Measurements from ENCODE around the gene TENM3.

TENM3 gene

DNA sequence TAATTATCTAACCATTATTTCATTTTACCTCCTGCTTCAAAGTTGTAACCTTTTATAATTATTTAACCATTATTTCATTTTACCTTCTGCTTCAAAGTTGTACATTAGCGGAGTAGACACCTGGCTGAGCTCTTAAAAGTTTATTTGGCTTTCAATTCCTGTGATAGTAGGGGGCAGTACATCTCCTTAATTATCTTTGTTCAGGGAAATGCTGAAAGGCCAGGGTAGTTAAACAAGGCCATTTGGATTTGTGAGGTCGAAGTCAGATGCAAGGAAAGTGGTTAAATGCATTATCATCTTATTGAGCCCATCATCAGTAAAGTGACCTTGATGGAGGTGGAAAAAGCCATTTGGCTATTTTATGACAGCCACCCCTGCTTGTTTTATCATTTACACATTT lies 210.6 kb downstream of the TENM3 start:
- H3K36me3 ChIP-seq (replicated peaks in 1 of 2; ENCODE audit: control insufficient read depth in 2 of 2, insufficient read depth in 2 of 2, low read length in 2 of 2): peaks cover 0 to 2% of the 10 kb centered on the region in 2 donors
- H3K4me3 ChIP-seq (ENCODE audit: low read length in 2 of 2): no peak overlapping the region
- no peak overlapping the region for H3K23ac ChIP-seq (ENCODE audit: low read depth, low read length, poor library complexity)
- no peak overlapping the region for H3K4ac ChIP-seq (ENCODE audit: low read length)
- H2AFZ ChIP-seq (ENCODE audit: low read length): no peak overlapping the region
- no peak overlapping the region for H3K27ac ChIP-seq (replicated peaks; ENCODE audit: low read length)
- H2BK120ac ChIP-seq (ENCODE audit: low read depth, low read length): no peak overlapping the region
- WGBS, 2 donors (ENCODE audit: extremely low coverage in 2 of 2, insufficient read length in 2 of 2, insufficient replicate concordance in 1 of 2): no CpG with 5 or more reads among the region's 2 CpGs
- no peak overlapping the region for H3K14ac ChIP-seq (ENCODE audit: low read length)
- H3K9ac ChIP-seq (ENCODE audit: low read depth, low read length, poor library complexity): no peak overlapping the region
- no peaks in the 10 kb centered on the region for H3K9me3 ChIP-seq (replicated peaks in 1 of 2; ENCODE audit: control insufficient read depth in 2 of 2, insufficient read depth in 1 of 2, low read depth in 1 of 2, low read length in 2 of 2)
- no peak overlapping the region for H3K18ac ChIP-seq (ENCODE audit: low read length)
- H4K91ac ChIP-seq (ENCODE audit: low read depth, low read length, poor library complexity): no peak overlapping the region
- H4K8ac ChIP-seq (ENCODE audit: low read depth, low read length): no peak overlapping the region
- H2AK5ac ChIP-seq (ENCODE audit: low read depth, low read length): no peak overlapping the region
- no peak overlapping the region for H3K4me2 ChIP-seq (ENCODE audit: insufficient read depth, low read length, poor library complexity, severe bottlenecking)
- no peak overlapping the region for H2BK12ac ChIP-seq (ENCODE audit: low read length)
- no peak for DNase-seq (ENCODE audit: low spot score)
- no peak overlapping the region for H2BK15ac ChIP-seq (ENCODE audit: low read length)
- H3K27me3 ChIP-seq (ENCODE audit: control insufficient read depth in 3 of 3, insufficient read depth in 3 of 3, low read depth in 1 of 3, low read length in 3 of 3): no peaks in the 10 kb centered on the region
- H2BK5ac ChIP-seq (ENCODE audit: low read length): no peak overlapping the region
- peaks cover 2% of the 10 kb centered on the region for H3K79me1 ChIP-seq (ENCODE audit: low read depth, low read length)
- peaks cover 3 to 10% of the 10 kb centered on the region in 2 donors for H3K4me1 ChIP-seq (ENCODE audit: control insufficient read depth in 2 of 2, insufficient read depth in 1 of 2, low read depth in 1 of 2, low read length in 2 of 2)

DNA sequence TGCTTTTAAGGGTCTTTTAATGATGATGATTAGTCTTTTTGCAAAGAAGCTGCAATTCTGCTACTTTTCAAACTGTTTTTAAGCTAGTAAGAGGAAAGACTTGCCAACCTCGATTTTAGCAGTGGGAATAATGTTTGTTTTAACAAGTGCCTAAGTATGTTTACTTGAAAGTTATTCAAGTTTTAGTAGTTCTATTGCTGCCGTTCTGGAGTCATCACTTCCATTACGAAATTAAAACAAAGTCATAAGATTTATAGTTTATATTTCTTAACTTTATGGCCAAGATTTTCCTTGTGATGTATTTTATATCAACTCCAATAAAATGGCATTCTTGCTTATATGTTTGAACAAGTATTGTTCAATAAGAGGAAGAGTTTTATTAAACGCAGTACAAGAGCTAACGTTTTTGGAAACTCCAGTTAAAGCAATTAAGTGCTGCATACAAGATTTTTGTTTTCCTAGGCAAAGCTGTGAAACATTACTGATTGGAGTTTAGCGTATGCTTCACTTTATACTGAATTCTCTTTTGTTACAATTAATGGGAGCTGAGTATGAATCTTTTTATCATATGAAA lies 211.3 kb downstream of the TENM3 start:
- Histone ChIP-seq H3K4ac (ENCODE audit: low read length) (no peak overlapping the region), H3K79me1 (ENCODE audit: low read depth, low read length) (peaks cover 2% of the 10 kb centered on the region), H3K9me3 (replicated peaks in 1 of 2; ENCODE audit: control insufficient read depth in 2 of 2, insufficient read depth in 1 of 2, low read depth in 1 of 2, low read length in 2 of 2) (no peaks in the 10 kb centered on the region), H2BK12ac (ENCODE audit: low read length) (no peak overlapping the region), H3K27ac (replicated peaks; ENCODE audit: low read length) (no peak overlapping the region), H3K18ac (ENCODE audit: low read length) (no peak overlapping the region), H4K8ac (ENCODE audit: low read depth, low read length) (no peak overlapping the region), H3K36me3 (replicated peaks in 1 of 2; ENCODE audit: control insufficient read depth in 2 of 2, insufficient read depth in 2 of 2, low read length in 2 of 2) (peaks cover 0 to 2% of the 10 kb centered on the region in 2 donors), H3K4me3 (ENCODE audit: low read length in 2 of 2) (no peak overlapping the region), H3K23ac (ENCODE audit: low read depth, low read length, poor library complexity) (no peak overlapping the region), H4K91ac (ENCODE audit: low read depth, low read length, poor library complexity) (no peak overlapping the region), H3K4me1 (ENCODE audit: control insufficient read depth in 2 of 2, insufficient read depth in 1 of 2, low read depth in 1 of 2, low read length in 2 of 2) (peaks cover 3 to 10% of the 10 kb centered on the region in 2 donors), H3K27me3 (ENCODE audit: control insufficient read depth in 3 of 3, insufficient read depth in 3 of 3, low read depth in 1 of 3, low read length in 3 of 3) (no peaks in the 10 kb centered on the region), H3K9ac (ENCODE audit: low read depth, low read length, poor library complexity) (no peak overlapping the region), H2BK120ac (ENCODE audit: low read depth, low read length) (no peak overlapping the region), H2AK5ac (ENCODE audit: low read depth, low read length) (no peak overlapping the region), H3K4me2 (ENCODE audit: insufficient read depth, low read length, poor library complexity, severe bottlenecking) (no peak overlapping the region), H3K14ac (ENCODE audit: low read length) (no peak overlapping the region), H2BK5ac (ENCODE audit: low read length) (no peak overlapping the region), H2AFZ (ENCODE audit: low read length) (no peak overlapping the region), H2BK15ac (ENCODE audit: low read length) (no peak overlapping the region)
- WGBS, 2 donors (ENCODE audit: extremely low coverage in 2 of 2, insufficient read length in 2 of 2, insufficient replicate concordance in 1 of 2): no CpG with 5 or more reads among the region's 6 CpGs
- DNase-seq (ENCODE audit: low spot score): no peak

DNA sequence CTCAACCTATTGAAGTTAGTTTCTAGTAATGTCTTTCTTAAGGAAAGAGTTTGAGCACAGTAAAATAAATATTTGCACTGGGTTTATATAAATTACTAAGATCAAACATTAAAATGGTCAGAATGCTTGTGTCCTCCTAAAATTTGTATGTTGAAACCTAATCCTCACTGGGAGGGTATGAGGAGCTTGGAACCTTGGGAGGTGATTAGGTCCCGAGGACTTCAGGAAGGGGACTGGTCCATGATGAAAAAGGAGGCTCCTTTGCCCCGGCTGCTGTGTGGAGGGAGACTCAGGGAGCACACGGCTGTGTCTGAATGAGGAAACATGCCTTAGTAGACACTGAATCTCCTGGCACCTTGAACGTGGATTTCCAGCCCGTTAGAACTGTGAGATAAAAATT lies 221.9 kb downstream of the TENM3 start:
- no CpG with 5 or more reads among the region's 5 CpGs for WGBS, 2 donors (ENCODE audit: extremely low coverage in 2 of 2, insufficient read length in 2 of 2, insufficient replicate concordance in 1 of 2)
- Histone ChIP-seq H3K23ac (ENCODE audit: low read depth, low read length, poor library complexity) (no peak overlapping the region), H3K9me3 (replicated peaks in 1 of 2; ENCODE audit: control insufficient read depth in 2 of 2, insufficient read depth in 1 of 2, low read depth in 1 of 2, low read length in 2 of 2) (peaks cover 0 to 4% of the 10 kb centered on the region in 2 donors), H3K4me1 (ENCODE audit: control insufficient read depth in 2 of 2, insufficient read depth in 1 of 2, low read depth in 1 of 2, low read length in 2 of 2) (peaks cover 0 to 2% of the 10 kb centered on the region in 2 donors), H3K9ac (ENCODE audit: low read depth, low read length, poor library complexity) (no peak overlapping the region), H3K18ac (ENCODE audit: low read length) (no peak overlapping the region), H4K91ac (ENCODE audit: low read depth, low read length, poor library complexity) (no peak overlapping the region), H2BK15ac (ENCODE audit: low read length) (no peak overlapping the region), H3K4me3 (ENCODE audit: low read length in 2 of 2) (no peak overlapping the region), H4K8ac (ENCODE audit: low read depth, low read length) (no peak overlapping the region), H3K14ac (ENCODE audit: low read length) (no peak overlapping the region), H2BK5ac (ENCODE audit: low read length) (no peak overlapping the region), H3K36me3 (replicated peaks in 1 of 2; ENCODE audit: control insufficient read depth in 2 of 2, insufficient read depth in 2 of 2, low read length in 2 of 2) (peaks cover 0 to 7% of the 10 kb centered on the region in 2 donors), H2AFZ (ENCODE audit: low read length) (no peak overlapping the region), H3K79me1 (ENCODE audit: low read depth, low read length) (no peaks in the 10 kb centered on the region), H3K4ac (ENCODE audit: low read length) (no peak overlapping the region), H3K27ac (replicated peaks; ENCODE audit: low read length) (no peak overlapping the region), H2AK5ac (ENCODE audit: low read depth, low read length) (no peak overlapping the region), H3K4me2 (ENCODE audit: insufficient read depth, low read length, poor library complexity, severe bottlenecking) (no peak overlapping the region), H3K27me3 (ENCODE audit: control insufficient read depth in 3 of 3, insufficient read depth in 3 of 3, low read depth in 1 of 3, low read length in 3 of 3) (no peaks in the 10 kb centered on the region), H2BK120ac (ENCODE audit: low read depth, low read length) (no peak overlapping the region), H2BK12ac (ENCODE audit: low read length) (no peak overlapping the region)
- DNase-seq (ENCODE audit: low spot score): no peak

DNA sequence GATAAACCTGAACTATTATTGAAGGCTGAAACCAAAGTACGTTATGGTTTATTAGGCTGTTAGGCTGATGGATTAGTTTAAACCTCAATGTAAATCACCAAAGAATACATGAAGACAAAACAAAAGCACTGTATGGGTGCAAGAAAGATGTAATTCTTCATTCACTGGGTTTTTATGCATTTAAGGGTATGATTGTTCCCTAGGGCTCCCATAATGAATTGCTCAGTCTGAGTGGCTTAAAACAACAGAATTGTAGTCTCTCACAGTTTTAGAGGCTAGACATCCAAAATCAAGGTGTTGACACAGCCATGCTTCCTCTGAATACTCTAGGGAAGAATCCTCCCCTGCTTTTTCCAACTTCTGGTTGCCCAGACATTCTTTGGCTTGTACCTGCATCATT lies 222.8 kb downstream of the TENM3 start:
- Histone ChIP-seq H3K14ac (ENCODE audit: low read length) (no peak overlapping the region), H3K9ac (ENCODE audit: low read depth, low read length, poor library complexity) (no peak overlapping the region), H2AFZ (ENCODE audit: low read length) (no peak overlapping the region), H3K4me2 (ENCODE audit: insufficient read depth, low read length, poor library complexity, severe bottlenecking) (no peak overlapping the region), H3K4me1 (ENCODE audit: control insufficient read depth in 2 of 2, insufficient read depth in 1 of 2, low read depth in 1 of 2, low read length in 2 of 2) (peaks cover 0 to 2% of the 10 kb centered on the region in 2 donors), H2BK5ac (ENCODE audit: low read length) (no peak overlapping the region), H3K27ac (replicated peaks; ENCODE audit: low read length) (no peak overlapping the region), H2BK15ac (ENCODE audit: low read length) (no peak overlapping the region), H3K27me3 (ENCODE audit: control insufficient read depth in 3 of 3, insufficient read depth in 3 of 3, low read depth in 1 of 3, low read length in 3 of 3) (no peaks in the 10 kb centered on the region), H2BK12ac (ENCODE audit: low read length) (no peak overlapping the region), H3K18ac (ENCODE audit: low read length) (no peak overlapping the region), H3K4me3 (ENCODE audit: low read length in 2 of 2) (no peak overlapping the region), H3K79me1 (ENCODE audit: low read depth, low read length) (no peaks in the 10 kb centered on the region), H3K4ac (ENCODE audit: low read length) (no peak overlapping the region), H3K23ac (ENCODE audit: low read depth, low read length, poor library complexity) (no peak overlapping the region), H3K36me3 (replicated peaks in 1 of 2; ENCODE audit: control insufficient read depth in 2 of 2, insufficient read depth in 2 of 2, low read length in 2 of 2) (peaks cover 0 to 9% of the 10 kb centered on the region in 2 donors), H4K8ac (ENCODE audit: low read depth, low read length) (no peak overlapping the region), H2AK5ac (ENCODE audit: low read depth, low read length) (no peak overlapping the region), H4K91ac (ENCODE audit: low read depth, low read length, poor library complexity) (no peak overlapping the region), H3K9me3 (replicated peaks in 1 of 2; ENCODE audit: control insufficient read depth in 2 of 2, insufficient read depth in 1 of 2, low read depth in 1 of 2, low read length in 2 of 2) (peaks cover 0 to 4% of the 10 kb centered on the region in 2 donors), H2BK120ac (ENCODE audit: low read depth, low read length) (no peak overlapping the region)
- DNase-seq (ENCODE audit: low spot score): no peak
- no CpG with 5 or more reads among the region's 1 CpG for WGBS, 2 donors (ENCODE audit: extremely low coverage in 2 of 2, insufficient read length in 2 of 2, insufficient replicate concordance in 1 of 2)

Measured in neuronal stem cell (in vitro differentiated cells).